Brain microvascular endothelial cell (primary cell): Measurements from ENCODE around the gene ZBTB34.

Experiments
- DNase-seq: peaks from one replicate; pipeline ENCODE4 v3.0.0-alpha.2; 2020
- H3K27ac ChIP-seq: fragments of 250-450 bp; sonication (Bioruptor Pico); 2 replicates; pipeline ENCODE4 v1.5.1; 2020; ENCODE audit warnings: mild to moderate bottlenecking, moderate library complexity
- H3K27me3 ChIP-seq: fragments of 250-450 bp; sonication (Bioruptor Pico); replicated peaks from 2 replicates; pipeline ENCODE4 v1.5.1; 2020; ENCODE audit warnings: mild to moderate bottlenecking
- H3K36me3 ChIP-seq: fragments of 250-450 bp; sonication (Bioruptor Pico); replicated peaks from 2 replicates; pipeline ENCODE4 v1.5.1; 2020; ENCODE audit warnings: mild to moderate bottlenecking
- H3K4me3 ChIP-seq: 2 replicates; pipeline ENCODE4 v1.5.1; 2011; ENCODE audit warnings: low read depth, mild to moderate bottlenecking, control low read depth, low read length, moderate library complexity
- CTCF ChIP-seq: IDR thresholded peaks from 2 replicates; pipeline ENCODE4 v1.5.1; 2011; ENCODE audit warnings: low read depth, mild to moderate bottlenecking, moderate library complexity, low read length, control low read depth, inconsistent platforms; ENCODE audit errors: missing control alignments
- in situ Hi-C: cut with HindIII; loops from 2 replicates; pipeline ENCODE4 v1.10.0; 2017; ENCODE audit warnings: low sequenced_read_pairs, low pct_ligation_motif_present

ZBTB34 gene

GRCh38 chr9:126832440-126832839 is 28.0 kb upstream of the ZBTB34 start:
- Histone ChIP-seq H3K27ac (no peak overlapping the region), H3K27me3 (no peaks in the 10 kb centered on the region), H3K36me3 (peaks cover 21% of the 10 kb centered on the region), H3K4me3 (no peak overlapping the region)
- TF ChIP-seq CTCF = no peak
- in situ Hi-C loops = no loop called here
- DNase-seq = no peak

GRCh38 chr9:126833020-126833419 is 27.4 kb upstream of the ZBTB34 start:
- in situ Hi-C loops = no loop called here
- H3K4me3 ChIP-seq = no peak overlapping the region
- TF ChIP-seq CTCF = no peak
- DNase-seq = no peak
- H3K27ac ChIP-seq = no peak overlapping the region
- peaks cover 21% of the 10 kb centered on the region for H3K36me3 ChIP-seq
- no peaks in the 10 kb centered on the region for H3K27me3 ChIP-seq

GRCh38 chr9:126833710-126834345 is 26.6 kb upstream of the ZBTB34 start:
- TF ChIP-seq CTCF = no peak
- H3K27me3 ChIP-seq = no peaks in the 10 kb centered on the region
- H3K27ac ChIP-seq = no peak overlapping the region
- peaks cover 21% of the 10 kb centered on the region for H3K36me3 ChIP-seq
- DNase-seq = no peak
- in situ Hi-C loops = no loop called here
- no peak overlapping the region for H3K4me3 ChIP-seq

GRCh38 chr9:126834672-126835071 is 25.8 kb upstream of the ZBTB34 start:
- TF ChIP-seq CTCF = no peak
- Histone ChIP-seq H3K27ac (no peak overlapping the region), H3K27me3 (no peaks in the 10 kb centered on the region), H3K4me3 (no peak overlapping the region), H3K36me3 (peaks cover 21% of the 10 kb centered on the region)
- in situ Hi-C loops = no loop called here
- no peak for DNase-seq

- peaks cover 21% of the 10 kb centered on the region for H3K36me3 ChIP-seq
- TF ChIP-seq CTCF = no peak
Measured at GRCh38 chr9:126836216-126836615, 24.2 kb upstream of the ZBTB34 start.

More at GRCh38 chr9:126836216-126836615, 24.2 kb upstream of the ZBTB34 start:
- Histone ChIP-seq H3K4me3 (no peak overlapping the region), H3K27ac (no peak overlapping the region), H3K27me3 (no peaks in the 10 kb centered on the region)
- DNase-seq = no peak
- in situ Hi-C loops = no loop called here
